ENCODE results near the gene ARHGAP11A.

DNA sequence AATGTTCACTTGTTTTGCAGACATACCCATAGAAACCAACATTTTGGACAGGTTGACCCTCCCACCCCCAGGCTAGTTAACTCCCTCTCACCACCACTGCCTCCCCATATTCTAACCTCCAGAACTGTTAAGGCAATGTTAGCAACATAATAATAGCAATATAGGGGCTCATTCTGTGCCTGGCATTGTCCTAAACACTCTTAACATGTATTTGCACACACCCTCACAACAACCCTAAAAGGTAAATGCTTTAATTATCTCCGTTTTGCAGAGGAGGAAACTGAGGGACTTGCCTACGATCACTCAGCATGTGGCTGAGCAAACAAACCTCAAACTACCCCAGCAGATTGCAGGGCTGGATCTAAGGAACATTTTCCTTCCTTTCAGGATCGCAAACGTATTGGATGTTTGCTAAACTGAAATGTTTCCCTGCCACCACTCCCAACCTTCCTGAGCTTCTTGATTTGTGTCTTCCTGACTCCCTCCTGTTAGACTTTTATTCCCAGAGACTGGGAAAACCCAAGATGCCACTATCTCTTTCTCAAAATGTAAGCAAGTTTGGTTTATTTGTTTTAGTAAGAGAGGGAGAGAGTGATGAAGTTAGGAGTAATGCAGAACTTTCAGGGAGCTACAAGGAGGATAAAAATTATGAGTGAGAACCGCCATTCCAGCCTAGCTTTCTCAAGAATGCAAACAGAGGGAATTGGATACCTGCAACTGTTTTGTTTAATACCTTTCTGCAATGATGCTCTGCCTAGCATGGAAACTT lies 27.5 kb downstream of the ARHGAP11A start:
- TF ChIP-seq TARDBP (IDR thresholded peaks at IDR 0.05) (no peak), FOXA1 (IDR thresholded peaks at IDR 0.05) (no peak), ARNT (IDR thresholded peaks at IDR 0.05) (no peak), BHLHE40 (IDR thresholded peaks at IDR 0.05; ENCODE audit: borderline replicate concordance) (no peak), L3MBTL2 (conservative IDR thresholded peaks at IDR 0.05) (no peak), SUZ12 (IDR thresholded peaks at IDR 0.05) (no peak), FOXM1 (IDR thresholded peaks at IDR 0.05; ENCODE audit: borderline replicate concordance) (no peak), ELF4 (IDR thresholded peaks at IDR 0.05) (no peak), NFRKB (IDR thresholded peaks at IDR 0.05) (no peak), CTBP1 (IDR thresholded peaks at IDR 0.05; ENCODE audit: borderline replicate concordance) (no peak), HDGF (IDR thresholded peaks at IDR 0.05; ENCODE audit: borderline replicate concordance) (no peak), ZNF384 (IDR thresholded peaks at IDR 0.05) (no peak), SP1 (IDR thresholded peaks at IDR 0.05) (no peak)
- TF ChIP-seq, protein P1, sequence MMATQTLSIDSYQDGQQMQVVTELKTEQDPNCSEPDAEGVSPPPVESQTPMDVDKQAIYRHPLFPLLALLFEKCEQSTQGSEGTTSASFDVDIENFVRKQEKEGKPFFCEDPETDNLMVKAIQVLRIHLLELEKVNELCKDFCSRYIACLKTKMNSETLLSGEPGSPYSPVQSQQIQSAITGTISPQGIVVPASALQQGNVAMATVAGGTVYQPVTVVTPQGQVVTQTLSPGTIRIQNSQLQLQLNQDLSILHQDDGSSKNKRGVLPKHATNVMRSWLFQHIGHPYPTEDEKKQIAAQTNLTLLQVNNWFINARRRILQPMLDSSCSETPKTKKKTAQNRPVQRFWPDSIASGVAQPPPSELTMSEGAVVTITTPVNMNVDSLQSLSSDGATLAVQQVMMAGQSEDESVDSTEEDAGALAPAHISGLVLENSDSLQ (IDR thresholded peaks at IDR 0.05) = no peak
